ENCODE results near the gene LENEP.

Gene LENEP

DNA sequence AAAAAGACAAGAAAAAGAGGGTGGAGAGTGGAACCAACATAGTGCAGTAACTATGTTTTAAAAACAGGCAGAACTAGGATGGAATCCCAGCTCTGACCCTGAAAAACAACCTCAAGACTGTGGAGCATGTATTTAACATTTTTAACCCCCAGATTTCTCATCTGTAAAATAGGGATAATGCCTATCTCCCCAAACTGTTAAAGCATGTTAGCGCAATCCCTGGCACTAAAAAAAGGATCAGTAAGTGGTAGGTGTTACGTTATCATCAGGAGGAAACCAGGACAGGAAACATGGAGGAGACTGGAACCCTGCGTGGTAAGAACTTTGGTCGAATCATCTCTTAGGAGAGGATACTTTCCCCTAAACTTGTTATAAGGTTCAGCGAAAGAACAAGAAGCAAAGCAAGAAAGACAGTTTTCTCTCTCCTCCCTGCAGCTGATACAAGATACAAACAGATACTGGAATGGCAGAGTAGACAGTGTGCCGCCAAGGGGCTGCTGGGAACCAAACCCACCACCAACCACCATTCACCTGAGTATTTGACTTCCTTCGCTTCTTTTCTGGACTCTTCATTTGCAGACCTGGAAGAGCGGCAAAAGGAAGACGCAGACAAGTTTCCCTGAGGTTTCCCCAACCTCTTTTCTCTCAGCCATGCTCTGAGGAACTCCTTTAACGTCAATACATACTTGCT lies 32.8 kb upstream of the LENEP start:
- H3K4me3 ChIP-seq (ENCODE audit: insufficient read depth, low read depth, low read length): peak overlapping the region; percentile 86
- no peaks in the 10 kb centered on the region for H3K27me3 ChIP-seq (ENCODE audit: control insufficient read depth, insufficient read depth, low read length, poor library complexity, severe bottlenecking)
- peaks cover 33% of the 10 kb centered on the region for H3K4me1 ChIP-seq (ENCODE audit: control insufficient read depth, insufficient read depth, low read length)
- H3K27ac ChIP-seq (ENCODE audit: insufficient read depth, low read depth, low read length, poor library complexity, severe bottlenecking): no peak overlapping the region
- H3K9me3 ChIP-seq (ENCODE audit: control insufficient read depth, low read length): no peaks in the 10 kb centered on the region
- peaks cover 21% of the 10 kb centered on the region for H3K36me3 ChIP-seq (ENCODE audit: control insufficient read depth, insufficient read depth, low read length)
- 73 to 85% methylated on average over 9 to 10 of the region's 10 CpGs for WGBS, 2 experiments

DNA sequence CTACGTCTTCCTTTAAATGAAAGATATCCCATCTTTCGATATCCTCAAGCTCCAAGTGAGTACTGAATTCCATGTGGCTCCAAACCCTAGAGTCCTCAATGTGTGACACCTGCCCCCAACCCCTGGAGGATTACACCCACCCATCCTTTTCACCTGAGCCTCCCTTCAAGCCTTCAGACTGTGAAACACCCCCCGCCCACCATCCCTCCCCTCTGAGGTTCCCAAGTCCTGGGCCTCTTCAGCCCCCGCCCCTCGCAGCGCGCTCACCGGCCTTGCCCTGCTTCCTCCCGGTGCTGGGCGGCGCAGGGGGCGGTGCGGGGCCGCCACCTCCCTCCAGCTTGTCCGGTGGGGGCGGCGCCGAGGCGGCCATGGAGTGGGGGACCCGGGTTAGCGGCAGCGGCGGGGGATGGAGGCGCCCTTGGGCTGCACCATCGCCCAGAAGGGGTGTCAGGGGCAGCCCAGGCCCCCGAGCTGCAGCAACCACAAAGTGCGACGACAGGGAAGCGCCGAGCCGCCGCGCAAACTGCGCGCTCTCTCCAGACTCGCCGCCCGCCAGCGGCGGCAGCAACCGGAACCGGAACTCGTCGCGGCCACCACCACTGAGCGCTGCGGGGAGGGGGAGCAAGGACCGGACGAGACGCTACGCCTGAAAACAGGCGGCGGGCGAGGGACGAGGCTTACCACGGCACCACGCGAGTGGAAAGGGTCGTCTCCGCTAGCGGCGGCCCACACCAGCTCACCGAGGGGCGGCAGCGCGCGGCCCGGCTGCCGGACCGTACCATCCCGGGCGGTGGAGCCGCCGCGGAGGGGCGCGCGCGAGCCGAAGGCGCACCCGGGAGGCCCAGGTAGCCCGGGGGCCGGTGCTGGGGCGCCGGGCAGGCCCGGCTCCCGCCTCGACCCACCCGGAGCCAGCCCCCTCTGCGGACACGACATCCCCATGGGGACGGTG lies 31.9 kb upstream of the LENEP start, which contains the start of gene PYGO2:
Gene PYGO2, minus strand, starts transcription at position 576 of the 949 bp plus-strand sequence. Its CDS starts 206 bp downstream, at position 370.
- Histone ChIP-seq H3K9me3 (ENCODE audit: control insufficient read depth, low read length) (no peaks in the 10 kb centered on the region), H3K36me3 (ENCODE audit: control insufficient read depth, insufficient read depth, low read length) (peaks cover 29% of the 10 kb centered on the region), H3K4me3 (ENCODE audit: insufficient read depth, low read depth, low read length) (peak within 1 kb of the TSS; percentile 86), H3K4me1 (ENCODE audit: control insufficient read depth, insufficient read depth, low read length) (peaks cover 32% of the 10 kb centered on the region), H3K27me3 (ENCODE audit: control insufficient read depth, insufficient read depth, low read length, poor library complexity, severe bottlenecking) (no peaks in the 10 kb centered on the region), H3K27ac (ENCODE audit: insufficient read depth, low read depth, low read length, poor library complexity, severe bottlenecking) (peak within 1 kb of the TSS; percentile 89)
- 1% methylated on average over 93 of the region's 93 CpGs for WGBS, 2 experiments

DNA sequence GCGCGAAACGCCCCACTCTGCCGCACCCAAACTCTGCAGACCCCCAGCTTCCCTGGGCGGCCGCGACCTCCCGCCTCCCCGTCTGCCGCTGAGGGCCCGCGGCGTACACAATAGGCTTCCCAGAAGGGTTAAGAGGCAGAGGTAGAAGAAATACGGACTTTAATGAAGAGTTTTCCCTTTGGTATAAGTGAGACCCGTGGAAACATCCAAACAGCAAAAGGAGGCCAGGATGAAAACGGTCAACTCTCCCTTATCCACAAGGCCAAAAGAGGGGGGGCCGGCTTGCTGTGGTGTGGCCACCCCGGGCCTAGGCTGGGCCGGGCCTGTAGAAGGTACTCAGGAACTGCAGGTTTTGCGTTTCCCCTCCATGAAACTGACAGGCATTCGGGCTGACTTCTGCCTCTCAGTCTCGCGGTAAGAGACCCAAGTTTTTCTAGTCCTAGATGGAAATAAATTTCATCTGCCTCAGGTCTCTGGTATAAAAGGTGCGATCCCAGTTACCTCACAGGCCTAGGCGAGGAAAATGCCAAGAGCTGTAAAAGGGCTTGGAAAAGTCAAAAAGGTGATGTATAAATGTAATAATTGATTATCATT lies 31.1 kb upstream of the LENEP start:
- Histone ChIP-seq H3K4me3 (ENCODE audit: insufficient read depth, low read depth, low read length) (peak overlapping the region; percentile 86), H3K27ac (ENCODE audit: insufficient read depth, low read depth, low read length, poor library complexity, severe bottlenecking) (peak overlapping the region; percentile 89), H3K4me1 (ENCODE audit: control insufficient read depth, insufficient read depth, low read length) (peaks cover 24% of the 10 kb centered on the region), H3K36me3 (ENCODE audit: control insufficient read depth, insufficient read depth, low read length) (peaks cover 35% of the 10 kb centered on the region), H3K9me3 (ENCODE audit: control insufficient read depth, low read length) (no peaks in the 10 kb centered on the region), H3K27me3 (ENCODE audit: control insufficient read depth, insufficient read depth, low read length, poor library complexity, severe bottlenecking) (no peaks in the 10 kb centered on the region)
- WGBS, 2 experiments: 14 to 15% methylated on average over 25 of the region's 25 CpGs

DNA sequence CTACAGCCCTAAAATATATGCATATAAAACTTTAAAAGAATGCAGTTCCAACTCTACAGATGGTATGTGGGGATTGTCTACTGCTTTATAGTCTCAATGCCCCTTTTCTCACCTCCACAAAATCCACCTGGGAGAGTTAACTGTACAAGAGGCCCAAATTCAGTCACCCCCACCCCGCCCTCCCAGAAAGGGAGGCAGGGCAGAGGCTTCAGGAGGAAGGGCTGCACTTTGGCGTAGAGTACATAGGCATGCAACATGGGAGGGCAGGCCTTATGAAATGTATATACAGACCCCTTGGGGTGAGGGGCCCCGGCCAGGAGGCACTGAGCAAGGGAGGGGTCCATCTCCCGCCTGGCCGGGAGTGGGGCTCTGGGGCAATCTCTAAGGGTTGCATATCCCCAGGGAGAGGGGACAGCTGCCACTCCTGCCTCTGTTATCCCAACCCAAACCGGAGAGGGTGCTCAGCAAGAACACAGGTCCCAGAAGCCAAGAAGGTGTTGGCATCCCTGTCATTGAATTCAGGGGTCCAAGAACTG lies 30.5 kb upstream of the LENEP start:
- peaks cover 18% of the 10 kb centered on the region for H3K4me1 ChIP-seq (ENCODE audit: control insufficient read depth, insufficient read depth, low read length)
- no peaks in the 10 kb centered on the region for H3K27me3 ChIP-seq (ENCODE audit: control insufficient read depth, insufficient read depth, low read length, poor library complexity, severe bottlenecking)
- peaks cover 36% of the 10 kb centered on the region for H3K36me3 ChIP-seq (ENCODE audit: control insufficient read depth, insufficient read depth, low read length)
- no peak overlapping the region for H3K27ac ChIP-seq (ENCODE audit: insufficient read depth, low read depth, low read length, poor library complexity, severe bottlenecking)
- no peaks in the 10 kb centered on the region for H3K9me3 ChIP-seq (ENCODE audit: control insufficient read depth, low read length)
- 82 to 83% methylated on average over 5 to 6 of the region's 6 CpGs for WGBS, 2 experiments
- H3K4me3 ChIP-seq (ENCODE audit: insufficient read depth, low read depth, low read length): peak overlapping the region; percentile 13

DNA sequence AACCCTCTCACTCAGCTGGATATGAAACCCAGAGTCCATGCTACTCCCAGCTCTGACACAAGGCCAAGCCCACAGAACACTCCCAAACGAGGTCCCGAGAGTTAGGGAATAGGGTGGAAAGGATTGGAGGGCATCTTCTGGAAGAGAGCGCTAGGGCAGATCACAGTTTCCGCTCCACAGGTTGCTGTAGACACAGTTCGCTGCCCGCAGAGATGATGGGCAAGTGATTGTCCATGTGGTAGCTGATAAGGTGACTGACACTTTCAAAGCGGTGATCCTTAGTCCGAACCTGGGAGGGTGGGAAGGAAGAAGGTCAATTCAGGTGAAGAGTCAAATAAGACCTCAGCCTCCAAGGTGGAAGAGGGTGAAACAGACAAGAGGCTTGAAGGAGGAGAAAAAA lies 29.7 kb upstream of the LENEP start:
- 95 to 96% methylated on average over 8 of the region's 8 CpGs for WGBS, 2 experiments
- H3K4me3 ChIP-seq (ENCODE audit: insufficient read depth, low read depth, low read length): no peak overlapping the region
- no peaks in the 10 kb centered on the region for H3K9me3 ChIP-seq (ENCODE audit: control insufficient read depth, low read length)
- H3K27ac ChIP-seq (ENCODE audit: insufficient read depth, low read depth, low read length, poor library complexity, severe bottlenecking): no peak overlapping the region
- H3K4me1 ChIP-seq (ENCODE audit: control insufficient read depth, insufficient read depth, low read length): peaks cover 15% of the 10 kb centered on the region
- peaks cover 34% of the 10 kb centered on the region for H3K36me3 ChIP-seq (ENCODE audit: control insufficient read depth, insufficient read depth, low read length)
- no peaks in the 10 kb centered on the region for H3K27me3 ChIP-seq (ENCODE audit: control insufficient read depth, insufficient read depth, low read length, poor library complexity, severe bottlenecking)

DNA sequence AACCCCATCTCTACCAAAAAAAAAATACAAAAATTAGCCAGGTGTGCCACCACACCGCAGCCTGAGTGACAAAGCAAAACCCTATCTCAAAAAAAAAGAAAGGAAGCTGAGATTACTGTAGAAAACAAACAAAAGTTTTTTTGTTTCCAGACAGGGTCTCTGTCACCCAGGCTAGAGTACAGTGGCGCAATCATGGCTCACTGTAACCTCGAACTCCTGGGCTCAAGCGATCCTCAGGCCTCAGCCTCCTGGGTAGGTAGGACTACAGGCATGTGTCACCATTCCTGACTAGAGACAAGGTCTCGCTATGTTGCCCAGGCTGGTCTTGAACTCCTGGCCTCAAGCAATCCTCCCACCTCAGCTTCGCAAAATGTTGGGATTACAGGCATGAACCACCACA lies 29.0 kb upstream of the LENEP start:
- H3K27me3 ChIP-seq (ENCODE audit: control insufficient read depth, insufficient read depth, low read length, poor library complexity, severe bottlenecking): no peaks in the 10 kb centered on the region
- no peaks in the 10 kb centered on the region for H3K9me3 ChIP-seq (ENCODE audit: control insufficient read depth, low read length)
- no peak overlapping the region for H3K4me3 ChIP-seq (ENCODE audit: insufficient read depth, low read depth, low read length)
- 91 to 94% methylated on average over 6 of the region's 6 CpGs for WGBS, 2 experiments
- H3K27ac ChIP-seq (ENCODE audit: insufficient read depth, low read depth, low read length, poor library complexity, severe bottlenecking): no peak overlapping the region
- peaks cover 27% of the 10 kb centered on the region for H3K36me3 ChIP-seq (ENCODE audit: control insufficient read depth, insufficient read depth, low read length)
- H3K4me1 ChIP-seq (ENCODE audit: control insufficient read depth, insufficient read depth, low read length): peaks cover 22% of the 10 kb centered on the region

DNA sequence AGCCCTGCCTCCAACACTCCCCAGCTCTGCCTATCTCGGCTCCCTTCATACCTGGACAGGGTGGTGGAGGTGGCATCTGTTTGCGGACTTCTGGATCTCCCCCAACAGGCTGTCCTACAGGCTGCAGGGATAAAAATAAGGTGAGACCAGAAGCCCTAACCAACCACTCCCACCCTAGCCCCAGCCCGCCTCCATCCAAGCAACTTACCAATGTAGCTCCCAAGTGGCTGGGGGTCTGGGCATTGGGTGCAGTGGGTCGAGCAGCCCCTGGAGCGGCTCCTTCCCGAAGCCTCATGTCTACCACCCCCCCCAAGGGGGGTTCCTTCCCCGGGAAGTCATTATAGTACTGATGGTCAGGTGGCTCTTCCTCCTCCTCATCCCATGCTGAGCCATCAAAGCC lies 27.3 kb upstream of the LENEP start:
- Histone ChIP-seq H3K27me3 (ENCODE audit: control insufficient read depth, insufficient read depth, low read length, poor library complexity, severe bottlenecking) (no peaks in the 10 kb centered on the region), H3K9me3 (ENCODE audit: control insufficient read depth, low read length) (no peaks in the 10 kb centered on the region), H3K4me1 (ENCODE audit: control insufficient read depth, insufficient read depth, low read length) (peaks cover 25% of the 10 kb centered on the region), H3K36me3 (ENCODE audit: control insufficient read depth, insufficient read depth, low read length) (peaks cover 24% of the 10 kb centered on the region), H3K27ac (ENCODE audit: insufficient read depth, low read depth, low read length, poor library complexity, severe bottlenecking) (no peak overlapping the region), H3K4me3 (ENCODE audit: insufficient read depth, low read depth, low read length) (no peak overlapping the region)
- 94 to 95% methylated on average over 5 to 7 of the region's 7 CpGs for WGBS, 2 experiments

DNA sequence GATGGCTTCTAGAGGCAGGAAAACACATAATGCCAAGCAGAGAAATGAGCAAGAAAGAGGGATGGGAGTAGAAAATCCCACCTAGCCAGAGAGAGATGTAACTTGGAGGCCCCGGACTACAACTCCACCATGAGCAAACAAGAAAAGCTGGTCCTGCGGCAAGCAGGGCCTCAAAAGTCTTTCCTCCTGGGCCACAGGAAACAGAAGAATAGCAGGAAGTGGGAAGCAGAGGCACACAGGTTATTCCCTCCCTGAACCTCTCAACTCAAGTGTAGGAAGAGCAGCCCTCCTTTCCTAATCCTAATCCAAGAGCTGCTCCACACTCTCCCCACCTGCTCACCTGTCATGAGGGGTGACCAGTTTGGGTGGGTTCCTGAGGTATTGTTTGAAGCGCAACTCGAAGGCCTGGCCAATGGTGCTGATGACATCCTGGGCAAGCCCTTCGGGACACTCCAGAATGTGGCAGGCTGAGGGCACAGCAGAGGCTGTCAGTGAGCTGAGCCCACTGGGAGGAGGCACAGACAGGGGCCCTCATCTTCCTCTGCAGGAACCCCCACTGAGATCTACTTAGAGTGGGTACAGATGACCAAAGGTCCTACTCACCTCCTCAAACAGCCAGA lies 25.9 kb upstream of the LENEP start:
- Histone ChIP-seq H3K36me3 (ENCODE audit: control insufficient read depth, insufficient read depth, low read length) (peaks cover 24% of the 10 kb centered on the region), H3K9me3 (ENCODE audit: control insufficient read depth, low read length) (no peaks in the 10 kb centered on the region), H3K27ac (ENCODE audit: insufficient read depth, low read depth, low read length, poor library complexity, severe bottlenecking) (no peak overlapping the region), H3K4me3 (ENCODE audit: insufficient read depth, low read depth, low read length) (no peak overlapping the region), H3K4me1 (ENCODE audit: control insufficient read depth, insufficient read depth, low read length) (peaks cover 38% of the 10 kb centered on the region), H3K27me3 (ENCODE audit: control insufficient read depth, insufficient read depth, low read length, poor library complexity, severe bottlenecking) (no peaks in the 10 kb centered on the region)
- WGBS, 2 experiments: 95 to 96% methylated on average over 5 of the region's 5 CpGs

DNA sequence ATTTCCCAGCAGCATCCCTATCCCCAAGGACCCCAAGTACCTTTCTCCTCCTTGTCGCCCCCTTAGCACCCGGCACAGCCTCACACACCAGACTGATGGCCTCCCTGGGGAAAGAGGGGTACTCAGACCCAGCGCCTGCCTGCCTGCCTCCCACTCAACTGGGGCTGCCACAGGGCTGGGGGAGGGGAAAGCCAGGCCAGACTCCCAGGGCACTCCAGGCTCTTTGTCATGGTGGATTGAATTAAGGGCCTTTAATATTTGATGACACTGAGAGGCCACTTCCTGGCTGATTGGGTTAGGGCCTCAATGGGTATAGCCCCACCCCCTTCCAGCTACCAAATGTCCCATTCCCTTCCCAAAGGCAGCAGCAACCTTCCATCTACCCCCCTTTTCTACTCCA lies 24.7 kb upstream of the LENEP start:
- 83 to 93% methylated on average over 3 of the region's 3 CpGs for WGBS, 2 experiments
- Histone ChIP-seq H3K36me3 (ENCODE audit: control insufficient read depth, insufficient read depth, low read length) (peaks cover 24% of the 10 kb centered on the region), H3K27ac (ENCODE audit: insufficient read depth, low read depth, low read length, poor library complexity, severe bottlenecking) (no peak overlapping the region), H3K4me3 (ENCODE audit: insufficient read depth, low read depth, low read length) (peak overlapping the region; percentile 64), H3K9me3 (ENCODE audit: control insufficient read depth, low read length) (no peaks in the 10 kb centered on the region), H3K27me3 (ENCODE audit: control insufficient read depth, insufficient read depth, low read length, poor library complexity, severe bottlenecking) (no peaks in the 10 kb centered on the region), H3K4me1 (ENCODE audit: control insufficient read depth, insufficient read depth, low read length) (peaks cover 40% of the 10 kb centered on the region)

Measured in ectodermal cell (in vitro differentiated cells).